GM23338 (cell line): Measurements from ENCODE around the gene LY86. TPM values are rescaled to one million over a fixed set of nuclear protein-coding genes. Genes with fewer than 3 reads are reported as not detected.

ENCODE experiments used
- ATAC-seq: fragments of 200-7000 bp; cut with Tn5 transposase; 3 replicates; pipeline ENCODE4 v1.9.1; 2020
- DNase-seq: peaks from one replicate; pipeline ENCODE4 v3.0.0-alpha.2; 2015; ENCODE audit warnings: low spot score
- H2AFZ ChIP-seq: fragments of 200-600 bp; sonication (generic); 2 replicates; pipeline ENCODE4 v1.8.0; 2016; ENCODE audit warnings: antibody characterized with exemption, mild to moderate bottlenecking, moderate library complexity
- H3F3A ChIP-seq: fragments of 200-600 bp; sonication (generic); replicated peaks from 2 replicates; pipeline ENCODE4 v1.8.0; 2017; ENCODE audit warnings: antibody characterized with exemption, mixed run types, low read depth
- H3K27ac ChIP-seq: fragments of 200-600 bp; sonication (generic); 2 replicates; pipeline ENCODE4 v1.6.1; 2016; ENCODE audit warnings: low read depth
- H3K27me3 ChIP-seq: fragments of 200-600 bp; sonication (generic); 2 replicates; pipeline ENCODE4 v1.8.0; 2016; ENCODE audit warnings: mild to moderate bottlenecking, mixed run types, moderate library complexity; ENCODE audit not compliant: insufficient read depth
- H3K36me3 ChIP-seq: fragments of 200-600 bp; sonication (generic); 2 replicates; pipeline ENCODE4 v1.8.0; 2016; ENCODE audit warnings: mild to moderate bottlenecking; ENCODE audit not compliant: insufficient read depth
- H3K4me1 ChIP-seq: fragments of 200-600 bp; sonication (generic); 2 replicates; pipeline ENCODE4 v1.8.0; 2016; ENCODE audit warnings: mild to moderate bottlenecking, moderate library complexity; ENCODE audit not compliant: insufficient read depth
- H3K4me2 ChIP-seq: fragments of 200-600 bp; sonication (generic); 2 replicates; pipeline ENCODE4 v1.7.1; 2017; ENCODE audit warnings: mixed run types
- H3K4me3 ChIP-seq: fragments of 200-600 bp; sonication (generic); 2 replicates; pipeline ENCODE4 v1.6.1; 2016; ENCODE audit warnings: mixed run types
- H3K79me2 ChIP-seq: fragments of 200-600 bp; sonication (generic); replicated peaks from 2 replicates; pipeline ENCODE4 v1.8.0; 2017; ENCODE audit warnings: mild to moderate bottlenecking; ENCODE audit not compliant: insufficient read depth
- H3K9me2 ChIP-seq: fragments of 200-600 bp; sonication (generic); 2 replicates; pipeline ENCODE4 v1.8.0; 2017; ENCODE audit not compliant: insufficient read depth
- H4K20me1 ChIP-seq: fragments of 200-600 bp; sonication (generic); replicated peaks from 2 replicates; pipeline ENCODE4 v1.8.0; 2017; ENCODE audit warnings: mild to moderate bottlenecking; ENCODE audit not compliant: insufficient read depth
- H3K27ac Mint-ChIP-seq: 2 replicates; pipeline ENCODE4 v1.8.0; 2020; ENCODE audit warnings: inconsistent platforms, mild to moderate bottlenecking, moderate library complexity, mixed read lengths
- H3K27me3 Mint-ChIP-seq: 3 replicates; pipeline ENCODE4 v1.8.0; 2022; ENCODE audit warnings: low read depth, mild to moderate bottlenecking, moderate library complexity, mixed read lengths, inconsistent platforms; ENCODE audit not compliant: insufficient read depth, poor library complexity
- H3K36me3 Mint-ChIP-seq: 3 replicates; pipeline ENCODE4 v1.8.0; 2021; ENCODE audit warnings: low read depth, mild to moderate bottlenecking, inconsistent platforms, moderate library complexity, mixed read lengths
- H3K4me1 Mint-ChIP-seq: 3 replicates; pipeline ENCODE4 v1.8.0; 2020; ENCODE audit warnings: mild to moderate bottlenecking, inconsistent platforms, mixed read lengths
- H3K4me3 Mint-ChIP-seq: 3 replicates; pipeline ENCODE4 v1.8.0; 2021; ENCODE audit warnings: moderate library complexity, mild to moderate bottlenecking, inconsistent platforms, mixed read lengths
- H3K9me3 Mint-ChIP-seq: 3 replicates; pipeline ENCODE4 v1.8.0; 2020; ENCODE audit warnings: moderate library complexity, mild to moderate bottlenecking, inconsistent platforms, mixed read lengths
- CREB1 ChIP-seq: fragments of 250-450 bp; sonication (Bioruptor Pico); IDR thresholded peaks from 2 replicates; pipeline ENCODE4 v1.5.0; 2020; ENCODE audit warnings: low read depth, mild to moderate bottlenecking, moderate library complexity
- CTCF ChIP-seq, 2 experiments: fragments of 200-600 bp in 1 of 2; sonication (generic) in 1 of 2; conservative IDR thresholded peaks; 2 replicates each; pipeline versions ENCODE4 v1.5.1 to v1.6.1; 2016 to 2017; ENCODE audit warnings: antibody characterized with exemption in 2 of 2, low read depth in 2 of 2, mild to moderate bottlenecking in 2 of 2, moderate library complexity in 1 of 2
- EZH2 ChIP-seq: fragments of 200-600 bp; sonication (generic); IDR thresholded peaks from one replicate; pipeline ENCODE4 v1.8.0; 2017; ENCODE audit warnings: antibody characterized with exemption, mild to moderate bottlenecking, low read depth; ENCODE audit not compliant: unreplicated experiment
- EZH2phosphoT487 ChIP-seq: fragments of 200-600 bp; sonication (generic); IDR thresholded peaks from one replicate; pipeline ENCODE4 v1.8.1; 2018; ENCODE audit warnings: antibody characterized with exemption; ENCODE audit not compliant: unreplicated experiment
- JUNB ChIP-seq: IDR thresholded peaks from one replicate; pipeline ENCODE4 v1.6.1; 2016; ENCODE audit warnings: antibody characterized with exemption; ENCODE audit not compliant: unreplicated experiment
- NANOG ChIP-seq: IDR thresholded peaks from 2 replicates; pipeline ENCODE4 v1.6.1; 2016; ENCODE audit warnings: antibody characterized with exemption, borderline replicate concordance
- POLR2AphosphoS5 ChIP-seq: IDR thresholded peaks from 2 replicates; pipeline ENCODE4 v1.6.1; 2016; ENCODE audit warnings: antibody characterized with exemption, low read depth
- REST ChIP-seq: IDR thresholded peaks from one replicate; pipeline ENCODE4 v1.6.1; 2018; ENCODE audit warnings: antibody characterized with exemption; ENCODE audit not compliant: unreplicated experiment
- STAT1 ChIP-seq: IDR thresholded peaks from one replicate; pipeline ENCODE4 v1.6.1; 2016; ENCODE audit warnings: antibody characterized with exemption; ENCODE audit not compliant: unreplicated experiment
- ZNF114 ChIP-seq: fragments of 250-450 bp; sonication (Bioruptor Pico); IDR thresholded peaks from 2 replicates; pipeline ENCODE4 v1.5.0; 2020; ENCODE audit warnings: mild to moderate bottlenecking, moderate library complexity
- ZNF331 ChIP-seq: fragments of 250-450 bp; sonication (Bioruptor Pico); IDR thresholded peaks from 2 replicates; pipeline ENCODE4 v1.5.0; 2020; ENCODE audit warnings: low read depth, mild to moderate bottlenecking, moderate library complexity
- polyA plus RNA-seq: library from polyadenylated mRNA; unstranded; fragments of >200 nt; fragmentation: Nextera tagmentation; extraction: Ambion mirVana; gene quantifications from 2 replicates; pipeline ENCODE4 v1.2.1, GENCODE V29; 2016
- total RNA-seq: library from RNA; depleted of rRNA; stranded (reverse); fragments of >200 nt; shearing (Covaris generic); gene quantifications from 2 replicates; pipeline ENCODE4 v1.2.3, GENCODE V29; 2014
- TF ChIP-seq, protein P1 (sequence below): fragments of 250-450 bp; sonication (Bioruptor Pico); IDR thresholded peaks from 2 replicates; pipeline ENCODE4 v1.5.0; 2020; ENCODE audit warnings: mild to moderate bottlenecking, moderate library complexity

The LY86 gene
- total and polyA plus RNA-seq, 2 experiments from 2014 or later = 0.29 TPM; not detected in 1

DNA sequence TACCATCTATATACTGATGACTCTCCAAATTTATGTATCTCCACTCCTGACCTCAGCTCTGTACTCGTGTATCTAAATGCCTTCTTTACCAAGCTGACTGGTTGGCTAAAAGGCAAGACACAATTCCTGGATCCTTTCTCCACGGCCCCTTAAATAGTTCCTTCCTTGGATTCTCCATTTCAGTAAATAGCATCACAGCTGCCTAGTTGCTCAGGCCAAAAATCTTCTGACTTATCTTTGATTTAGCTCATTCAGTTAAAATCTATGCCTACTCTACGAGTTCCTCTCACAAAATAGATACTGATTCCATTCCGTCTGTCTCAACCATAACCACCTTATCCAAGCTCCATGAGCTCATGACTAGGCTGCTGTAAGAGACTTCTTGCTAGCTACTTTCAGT lies 49.5 kb upstream of the LY86 start:
- Mint-ChIP-seq H3K27me3 (peaks cover 2% of the 10 kb centered on the region), H3K4me1 (peaks cover 11% of the 10 kb centered on the region), H3K9me3 (peaks cover 14% of the 10 kb centered on the region), H3K4me3 (no peak overlapping the region), H3K27ac (no peak overlapping the region), H3K36me3 (peaks cover 12% of the 10 kb centered on the region; the same call in 2 of the 3 replicates)
- Histone ChIP-seq H3K79me2 (no peaks in the 10 kb centered on the region), H2AFZ (peak overlapping the region; percentile 82; the same call in 1 of the 2 replicates), H3K4me2 (no peak overlapping the region; the same call in 1 of the 2 replicates), H3K4me3 (no peak overlapping the region), H4K20me1 (no peaks in the 10 kb centered on the region), H3K27ac (no peak overlapping the region), H3F3A (no peaks in the 10 kb centered on the region), H3K27me3 (no peaks in the 10 kb centered on the region), H3K9me2 (peaks cover 10% of the 10 kb centered on the region), H3K36me3 (no peaks in the 10 kb centered on the region), H3K4me1 (peaks cover 18% of the 10 kb centered on the region)
- DNase-seq = no peak
- no peak for TF ChIP-seq ZNF331 (CRISPR knock-in tag)
- no peak for TF ChIP-seq REST
- TF ChIP-seq EZH2phosphoT487 = no peak
- no peak for TF ChIP-seq ZNF114 (CRISPR knock-in tag)
- TF ChIP-seq JUNB = no peak
- no peak for TF ChIP-seq POLR2AphosphoS5
- TF ChIP-seq CTCF (conservative IDR thresholded peaks at IDR 0.05; ENCODE audit: low read depth in 2 of 2) = no peak
- TF ChIP-seq, protein P1, sequence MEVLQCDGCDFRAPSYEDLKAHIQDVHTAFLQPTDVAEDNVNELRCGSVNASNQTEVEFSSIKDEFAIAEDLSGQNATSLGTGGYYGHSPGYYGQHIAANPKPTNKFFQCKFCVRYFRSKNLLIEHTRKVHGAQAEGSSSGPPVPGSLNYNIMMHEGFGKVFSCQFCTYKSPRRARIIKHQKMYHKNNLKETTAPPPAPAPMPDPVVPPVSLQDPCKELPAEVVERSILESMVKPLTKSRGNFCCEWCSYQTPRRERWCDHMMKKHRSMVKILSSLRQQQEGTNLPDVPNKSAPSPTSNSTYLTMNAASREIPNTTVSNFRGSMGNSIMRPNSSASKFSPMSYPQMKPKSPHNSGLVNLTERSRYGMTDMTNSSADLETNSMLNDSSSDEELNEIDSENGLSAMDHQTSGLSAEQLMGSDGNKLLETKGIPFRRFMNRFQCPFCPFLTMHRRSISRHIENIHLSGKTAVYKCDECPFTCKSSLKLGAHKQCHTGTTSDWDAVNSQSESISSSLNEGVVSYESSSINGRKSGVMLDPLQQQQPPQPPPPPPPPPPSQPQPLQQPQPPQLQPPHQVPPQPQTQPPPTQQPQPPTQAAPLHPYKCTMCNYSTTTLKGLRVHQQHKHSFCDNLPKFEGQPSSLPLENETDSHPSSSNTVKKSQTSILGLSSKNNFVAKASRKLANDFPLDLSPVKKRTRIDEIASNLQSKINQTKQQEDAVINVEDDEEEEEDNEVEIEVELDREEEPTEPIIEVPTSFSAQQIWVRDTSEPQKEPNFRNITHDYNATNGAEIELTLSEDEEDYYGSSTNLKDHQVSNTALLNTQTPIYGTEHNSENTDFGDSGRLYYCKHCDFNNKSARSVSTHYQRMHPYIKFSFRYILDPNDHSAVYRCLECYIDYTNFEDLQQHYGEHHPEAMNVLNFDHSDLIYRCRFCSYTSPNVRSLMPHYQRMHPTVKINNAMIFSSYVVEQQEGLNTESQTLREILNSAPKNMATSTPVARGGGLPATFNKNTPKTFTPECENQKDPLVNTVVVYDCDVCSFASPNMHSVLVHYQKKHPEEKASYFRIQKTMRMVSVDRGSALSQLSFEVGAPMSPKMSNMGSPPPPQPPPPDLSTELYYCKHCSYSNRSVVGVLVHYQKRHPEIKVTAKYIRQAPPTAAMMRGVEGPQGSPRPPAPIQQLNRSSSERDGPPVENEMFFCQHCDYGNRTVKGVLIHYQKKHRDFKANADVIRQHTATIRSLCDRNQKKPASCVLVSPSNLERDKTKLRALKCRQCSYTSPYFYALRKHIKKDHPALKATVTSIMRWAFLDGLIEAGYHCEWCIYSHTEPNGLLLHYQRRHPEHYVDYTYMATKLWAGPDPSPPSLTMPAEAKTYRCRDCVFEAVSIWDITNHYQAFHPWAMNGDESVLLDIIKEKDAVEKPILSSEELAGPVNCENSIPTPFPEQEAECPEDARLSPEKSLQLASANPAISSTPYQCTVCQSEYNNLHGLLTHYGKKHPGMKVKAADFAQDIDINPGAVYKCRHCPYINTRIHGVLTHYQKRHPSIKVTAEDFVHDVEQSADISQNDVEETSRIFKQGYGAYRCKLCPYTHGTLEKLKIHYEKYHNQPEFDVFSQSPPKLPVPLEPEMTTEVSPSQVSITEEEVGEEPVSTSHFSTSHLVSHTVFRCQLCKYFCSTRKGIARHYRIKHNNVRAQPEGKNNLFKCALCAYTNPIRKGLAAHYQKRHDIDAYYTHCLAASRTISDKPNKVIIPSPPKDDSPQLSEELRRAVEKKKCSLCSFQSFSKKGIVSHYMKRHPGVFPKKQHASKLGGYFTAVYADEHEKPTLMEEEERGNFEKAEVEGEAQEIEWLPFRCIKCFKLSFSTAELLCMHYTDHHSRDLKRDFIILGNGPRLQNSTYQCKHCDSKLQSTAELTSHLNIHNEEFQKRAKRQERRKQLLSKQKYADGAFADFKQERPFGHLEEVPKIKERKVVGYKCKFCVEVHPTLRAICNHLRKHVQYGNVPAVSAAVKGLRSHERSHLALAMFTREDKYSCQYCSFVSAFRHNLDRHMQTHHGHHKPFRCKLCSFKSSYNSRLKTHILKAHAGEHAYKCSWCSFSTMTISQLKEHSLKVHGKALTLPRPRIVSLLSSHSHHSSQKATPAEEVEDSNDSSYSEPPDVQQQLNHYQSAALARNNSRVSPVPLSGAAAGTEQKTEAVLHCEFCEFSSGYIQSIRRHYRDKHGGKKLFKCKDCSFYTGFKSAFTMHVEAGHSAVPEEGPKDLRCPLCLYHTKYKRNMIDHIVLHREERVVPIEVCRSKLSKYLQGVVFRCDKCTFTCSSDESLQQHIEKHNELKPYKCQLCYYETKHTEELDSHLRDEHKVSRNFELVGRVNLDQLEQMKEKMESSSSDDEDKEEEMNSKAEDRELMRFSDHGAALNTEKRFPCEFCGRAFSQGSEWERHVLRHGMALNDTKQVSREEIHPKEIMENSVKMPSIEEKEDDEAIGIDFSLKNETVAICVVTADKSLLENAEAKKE (CRISPR knock-in tag) = no peak
- TF ChIP-seq NANOG = no peak
- no peak for TF ChIP-seq CREB1 (CRISPR knock-in tag)
- no peak for TF ChIP-seq EZH2
- no peak for TF ChIP-seq STAT1
- no peak for ATAC-seq
